ENCODE data around the gene BRF1.

Gene BRF1

DNA sequence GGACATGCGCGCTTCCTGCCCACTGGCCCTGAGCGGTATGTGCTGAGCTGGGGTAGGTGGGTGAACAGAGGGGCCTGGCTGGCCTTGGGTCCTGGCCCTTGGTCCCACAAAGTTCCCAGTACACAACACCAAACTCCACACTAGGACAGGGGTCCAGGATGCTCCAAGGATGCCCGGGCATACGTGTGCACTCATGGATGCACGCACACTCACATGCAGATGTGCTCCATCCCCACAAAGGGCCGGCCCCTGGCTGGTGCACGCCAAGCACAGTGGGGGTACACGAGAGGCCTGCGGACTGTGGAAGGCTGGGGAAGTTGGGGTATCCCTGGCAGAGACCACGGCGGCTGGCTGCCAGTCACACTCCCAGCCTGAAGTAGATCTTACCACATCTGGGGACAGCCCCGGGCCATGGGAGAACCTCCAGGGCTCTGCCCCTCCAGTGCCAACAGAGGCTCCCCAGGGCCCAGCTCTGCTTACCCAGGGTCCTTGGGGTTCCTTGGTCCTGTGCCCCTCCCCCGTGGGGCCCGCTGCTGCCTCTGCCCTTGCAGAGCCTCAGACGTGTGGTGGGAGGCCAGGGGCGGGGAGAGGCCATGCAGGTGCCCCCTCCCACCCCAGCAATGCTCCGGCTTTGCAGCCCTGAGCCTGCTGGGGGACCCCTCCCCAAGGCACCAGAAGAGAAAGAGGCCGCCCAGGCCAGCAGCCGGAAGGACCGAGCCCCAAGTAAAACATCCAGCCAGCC is 95.7 kb downstream of the BRF1 start:
- TF ChIP-seq GATA2 (IDR thresholded peaks at IDR 0.05; ENCODE audit: low read depth, low read length): no peak
- no peak for TF ChIP-seq GATA3 (IDR thresholded peaks at IDR 0.05; ENCODE audit: low read depth, low read length)

DNA sequence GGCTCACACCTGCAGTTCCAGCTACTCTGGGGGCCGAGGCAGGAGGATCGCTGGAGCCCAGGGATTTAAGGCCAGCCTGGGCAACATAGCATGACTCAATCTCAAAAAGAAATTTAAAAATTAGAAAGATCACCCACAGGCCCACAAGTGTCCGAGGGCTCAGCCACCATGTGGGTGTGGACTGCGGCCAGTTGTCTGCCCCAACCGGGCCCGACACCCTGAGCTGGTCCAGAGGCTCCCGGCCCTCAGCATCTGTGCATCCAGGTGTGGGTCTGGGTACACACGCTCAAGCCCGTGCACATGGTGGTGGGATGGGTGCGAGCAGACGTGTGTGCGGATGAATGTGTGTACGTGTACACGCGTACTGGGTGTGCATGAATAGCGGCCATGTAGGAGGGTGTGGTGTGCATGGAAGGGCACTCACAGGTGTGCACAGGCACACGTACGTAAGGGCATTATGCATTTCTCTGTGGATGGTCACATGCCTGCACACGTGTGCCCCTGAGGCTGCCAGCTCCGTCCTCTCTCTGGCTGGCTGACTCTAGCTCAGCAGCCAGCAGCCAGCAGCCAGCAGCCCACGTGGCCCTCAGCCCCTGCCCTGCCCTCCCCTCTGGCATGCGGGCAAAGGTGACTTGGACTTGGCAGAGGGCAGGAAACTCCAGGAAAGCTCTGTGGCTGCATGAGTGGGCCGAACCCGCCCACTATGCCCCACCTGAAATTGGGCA is 96.4 kb downstream of the BRF1 start:
- TF ChIP-seq GATA3 (IDR thresholded peaks at IDR 0.05; ENCODE audit: low read depth, low read length) (no peak), GATA2 (IDR thresholded peaks at IDR 0.05; ENCODE audit: low read depth, low read length) (no peak)

DNA sequence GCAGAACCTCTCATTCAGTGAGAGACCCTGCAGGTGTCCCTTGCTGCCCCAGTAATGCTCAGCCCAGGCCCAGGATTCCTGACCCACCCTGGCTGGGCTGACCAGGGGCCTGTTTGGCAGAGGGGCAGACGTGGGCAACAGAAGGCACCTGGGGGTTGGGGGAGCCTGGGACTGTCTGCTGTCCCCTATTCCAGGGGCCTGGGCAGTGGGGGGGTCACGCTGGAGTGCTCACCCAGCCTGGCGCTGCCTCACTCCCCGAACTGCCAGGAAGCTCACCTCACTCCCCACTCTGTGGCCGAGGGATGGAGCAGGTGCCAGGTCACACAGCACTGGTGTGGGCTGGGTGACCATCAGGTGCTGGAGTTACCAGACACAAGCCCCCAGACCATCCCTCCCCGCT is 97.1 kb downstream of the BRF1 start:
- TF ChIP-seq GATA3 (IDR thresholded peaks at IDR 0.05; ENCODE audit: low read depth, low read length) (no peak), GATA2 (IDR thresholded peaks at IDR 0.05; ENCODE audit: low read depth, low read length) (no peak)

DNA sequence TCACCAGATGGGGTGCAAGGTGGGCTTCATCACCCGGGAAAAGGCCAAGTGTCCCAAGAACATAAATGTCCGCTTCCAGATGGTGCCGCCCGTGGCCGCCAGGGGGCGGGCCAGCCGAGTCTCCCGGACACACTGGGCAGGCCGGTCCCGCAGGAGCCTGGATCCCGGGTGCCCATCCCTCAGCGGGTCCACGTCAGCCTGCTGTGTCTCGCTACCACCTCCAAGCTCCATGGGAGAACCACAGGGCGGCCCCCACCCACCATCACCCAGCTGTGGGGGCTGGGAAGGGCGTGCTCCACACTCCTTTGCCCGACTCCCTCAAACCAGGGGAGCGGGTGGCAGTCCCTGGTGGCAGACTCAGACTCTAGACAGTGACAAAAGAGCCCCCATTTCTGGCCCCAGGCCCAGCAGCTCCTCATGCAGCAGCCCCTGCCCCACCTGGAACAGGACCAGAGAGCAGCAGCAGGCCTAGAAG is 97.7 kb downstream of the BRF1 start:
- TF ChIP-seq GATA3 (IDR thresholded peaks at IDR 0.05; ENCODE audit: low read depth, low read length) (no peak), GATA2 (IDR thresholded peaks at IDR 0.05; ENCODE audit: low read depth, low read length) (no peak)

DNA sequence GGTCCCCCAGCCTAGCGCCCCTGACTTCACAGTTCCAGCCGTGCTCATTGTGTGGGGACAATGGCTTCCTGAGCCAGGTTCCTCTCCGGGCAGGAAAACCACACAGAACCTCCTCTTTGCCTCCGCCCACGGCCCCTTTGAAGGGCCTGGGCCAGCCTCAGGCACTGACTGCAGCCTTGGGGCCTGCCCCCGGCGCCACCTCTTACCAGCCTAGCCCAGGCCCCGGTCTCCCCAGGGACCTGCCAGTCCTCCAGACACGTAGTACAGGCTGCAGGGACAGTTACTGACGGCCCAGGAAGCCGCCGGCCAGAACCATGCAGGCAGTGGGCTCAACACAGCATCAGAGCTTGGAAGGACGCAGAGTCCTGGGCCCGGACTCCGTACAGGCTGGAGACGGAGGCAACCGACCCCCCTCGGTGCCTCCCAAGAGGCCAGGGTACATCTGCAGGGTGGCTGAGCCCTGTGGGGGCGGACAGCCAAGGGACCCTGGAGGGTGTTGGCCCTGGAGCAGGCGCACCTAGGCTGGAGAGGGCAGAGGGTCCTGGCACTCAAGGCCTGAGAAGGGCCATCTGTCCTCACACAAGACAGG is 98.8 kb downstream of the BRF1 start:
- TF ChIP-seq GATA2 (IDR thresholded peaks at IDR 0.05; ENCODE audit: low read depth, low read length) (no peak), GATA3 (IDR thresholded peaks at IDR 0.05; ENCODE audit: low read depth, low read length) (no peak)

DNA sequence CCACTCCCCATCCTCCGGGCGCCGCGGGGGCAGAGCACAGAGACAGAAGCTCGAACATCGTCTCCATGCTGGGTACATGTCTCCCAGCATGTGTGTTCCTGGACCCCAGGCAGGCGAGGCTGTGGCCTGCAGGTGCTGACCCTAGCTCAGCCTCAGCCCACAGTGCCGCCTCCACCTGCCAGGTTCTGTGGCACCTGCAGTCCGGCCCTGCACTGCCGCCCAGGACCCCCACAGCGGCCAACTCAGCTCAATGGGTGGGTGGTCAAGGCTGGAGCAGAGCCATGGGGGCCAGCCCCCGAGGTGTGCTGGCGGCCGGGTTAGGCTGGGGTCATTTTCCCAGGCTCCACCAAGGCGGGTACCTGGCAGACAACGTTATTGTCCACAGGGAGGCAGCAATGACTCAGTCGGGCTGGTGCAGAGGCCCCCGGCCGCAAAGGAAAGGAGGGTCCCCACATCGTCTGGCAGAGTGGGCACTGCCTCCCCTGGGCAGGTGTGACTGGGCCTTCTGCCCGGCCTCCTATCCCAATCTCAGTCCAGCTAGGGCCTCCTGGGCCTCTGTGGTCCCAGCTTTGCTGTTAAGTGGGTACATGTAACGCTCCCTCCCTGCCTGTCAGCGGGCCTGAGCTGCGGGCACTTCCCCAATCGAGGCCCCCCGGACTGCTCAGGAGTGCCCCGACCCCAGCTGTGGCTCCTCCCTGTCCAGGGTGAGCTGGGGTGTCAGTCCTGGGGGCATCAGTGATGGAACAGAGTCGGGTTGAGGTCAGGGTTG is 99.5 kb downstream of the BRF1 start:
- TF ChIP-seq GATA3 (IDR thresholded peaks at IDR 0.05; ENCODE audit: low read depth, low read length) (no peak), GATA2 (IDR thresholded peaks at IDR 0.05; ENCODE audit: low read depth, low read length) (no peak)

DNA sequence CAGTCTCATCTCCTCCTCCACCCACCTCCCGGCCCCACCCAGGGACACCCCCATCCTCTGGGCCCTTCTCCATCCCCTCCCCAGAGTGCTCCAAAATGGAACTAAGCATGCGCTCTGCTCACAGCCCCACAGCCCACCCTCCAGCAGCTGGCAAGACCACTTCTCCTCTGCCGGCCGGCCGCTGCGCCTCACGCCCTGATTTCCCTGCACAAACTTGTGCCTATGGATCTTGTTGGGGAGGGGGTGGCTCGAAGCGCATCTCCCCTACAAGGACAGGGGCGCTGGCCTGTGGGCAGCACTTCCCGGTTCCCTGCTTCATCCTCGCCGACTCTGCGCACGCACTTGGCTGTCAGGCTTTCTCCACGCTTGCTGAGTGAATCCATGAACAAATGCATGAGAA is 100.2 kb downstream of the BRF1 start:
- TF ChIP-seq GATA2 (IDR thresholded peaks at IDR 0.05; ENCODE audit: low read depth, low read length) (no peak), GATA3 (IDR thresholded peaks at IDR 0.05; ENCODE audit: low read depth, low read length) (no peak)

DNA sequence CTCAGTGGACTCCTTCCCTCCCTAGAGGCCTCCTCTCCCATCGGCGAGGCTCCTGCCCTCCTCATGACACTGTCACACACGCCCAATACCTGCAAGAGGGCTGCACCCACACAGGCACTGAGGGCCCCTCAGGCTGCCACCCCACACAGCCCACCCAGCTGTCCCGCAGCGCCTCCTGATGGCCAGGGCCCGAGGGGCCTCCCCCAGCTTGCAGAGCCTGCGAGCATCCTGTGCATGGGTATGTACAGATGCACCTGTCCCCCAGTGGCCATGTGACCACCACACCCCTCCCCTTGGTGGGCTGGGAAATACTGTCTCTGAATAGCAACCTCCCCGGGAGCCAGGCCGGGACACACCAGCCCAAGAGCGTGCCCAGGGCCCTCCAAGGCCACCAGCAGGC is 100.7 kb downstream of the BRF1 start:
- TF ChIP-seq GATA2 (IDR thresholded peaks at IDR 0.05; ENCODE audit: low read depth, low read length) (no peak), GATA3 (IDR thresholded peaks at IDR 0.05; ENCODE audit: low read depth, low read length) (no peak)

DNA sequence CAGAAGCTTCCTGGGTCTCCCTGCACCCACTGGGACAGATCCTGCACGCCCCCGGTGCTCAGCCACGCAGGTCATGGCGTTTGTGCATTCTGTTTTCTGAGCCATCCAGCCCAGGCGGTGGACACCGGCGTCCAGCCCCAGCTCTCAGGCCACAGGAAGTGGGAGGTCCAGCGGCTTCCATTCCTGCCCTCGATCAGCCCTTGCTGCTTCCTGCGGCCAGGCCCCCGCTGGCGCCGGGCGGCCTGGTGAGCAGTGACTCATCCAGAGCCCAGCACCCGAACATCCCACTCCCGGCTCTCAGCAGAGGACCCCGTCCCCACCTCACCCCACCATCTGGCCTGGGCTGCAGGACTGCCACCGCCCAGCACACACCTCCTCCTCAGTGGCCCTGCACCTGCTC is 101.7 kb downstream of the BRF1 start:
- TF ChIP-seq GATA3 (IDR thresholded peaks at IDR 0.05; ENCODE audit: low read depth, low read length) (no peak), GATA2 (IDR thresholded peaks at IDR 0.05; ENCODE audit: low read depth, low read length) (no peak)

DNA sequence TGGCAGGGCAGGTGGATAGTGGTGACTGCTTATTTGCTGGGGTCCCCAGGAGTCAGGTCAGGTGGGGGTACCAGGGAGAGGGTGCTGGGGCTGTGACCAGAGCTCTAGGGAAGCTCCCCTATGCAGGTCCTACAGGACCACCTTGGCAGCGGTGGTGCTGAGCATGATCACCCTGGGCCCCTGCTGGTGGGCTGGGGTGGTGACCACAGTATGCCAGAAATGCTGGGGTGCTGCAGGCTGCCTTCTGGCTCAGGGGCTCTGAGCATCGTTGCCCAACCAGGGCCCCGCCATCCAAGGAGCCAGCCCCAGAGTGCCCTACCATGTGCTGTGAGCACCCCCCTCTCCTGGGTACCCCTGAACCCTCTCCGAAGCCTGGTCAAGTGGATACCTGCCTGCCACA is 102.2 kb downstream of the BRF1 start:
- no peak for TF ChIP-seq GATA3 (IDR thresholded peaks at IDR 0.05; ENCODE audit: low read depth, low read length)
- TF ChIP-seq GATA2 (IDR thresholded peaks at IDR 0.05; ENCODE audit: low read depth, low read length): no peak

DNA sequence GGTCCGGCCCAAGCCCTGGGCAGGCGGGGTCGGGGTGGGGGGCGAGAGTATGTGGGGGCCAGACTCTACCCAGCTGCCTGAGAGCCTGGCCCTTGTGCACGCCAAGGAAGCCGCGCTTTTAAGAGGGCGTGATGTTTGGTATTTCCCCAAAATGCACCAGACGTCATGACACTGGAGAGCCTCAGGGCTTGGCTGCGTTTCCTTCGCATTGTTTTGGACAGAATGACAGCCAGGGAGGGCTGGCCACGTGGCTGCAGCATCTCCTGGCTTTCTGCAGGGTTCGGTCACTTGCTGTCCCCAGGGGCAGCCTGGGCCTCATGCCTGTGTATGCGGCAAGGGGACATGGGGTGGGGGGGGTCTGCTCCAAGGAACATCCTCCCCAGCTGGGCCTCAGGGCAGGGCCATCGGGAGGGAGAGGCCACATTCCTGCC is 103.6 kb downstream of the BRF1 start:
- TF ChIP-seq GATA2 (IDR thresholded peaks at IDR 0.05; ENCODE audit: low read depth, low read length): no peak
- no peak for TF ChIP-seq GATA3 (IDR thresholded peaks at IDR 0.05; ENCODE audit: low read depth, low read length)

DNA sequence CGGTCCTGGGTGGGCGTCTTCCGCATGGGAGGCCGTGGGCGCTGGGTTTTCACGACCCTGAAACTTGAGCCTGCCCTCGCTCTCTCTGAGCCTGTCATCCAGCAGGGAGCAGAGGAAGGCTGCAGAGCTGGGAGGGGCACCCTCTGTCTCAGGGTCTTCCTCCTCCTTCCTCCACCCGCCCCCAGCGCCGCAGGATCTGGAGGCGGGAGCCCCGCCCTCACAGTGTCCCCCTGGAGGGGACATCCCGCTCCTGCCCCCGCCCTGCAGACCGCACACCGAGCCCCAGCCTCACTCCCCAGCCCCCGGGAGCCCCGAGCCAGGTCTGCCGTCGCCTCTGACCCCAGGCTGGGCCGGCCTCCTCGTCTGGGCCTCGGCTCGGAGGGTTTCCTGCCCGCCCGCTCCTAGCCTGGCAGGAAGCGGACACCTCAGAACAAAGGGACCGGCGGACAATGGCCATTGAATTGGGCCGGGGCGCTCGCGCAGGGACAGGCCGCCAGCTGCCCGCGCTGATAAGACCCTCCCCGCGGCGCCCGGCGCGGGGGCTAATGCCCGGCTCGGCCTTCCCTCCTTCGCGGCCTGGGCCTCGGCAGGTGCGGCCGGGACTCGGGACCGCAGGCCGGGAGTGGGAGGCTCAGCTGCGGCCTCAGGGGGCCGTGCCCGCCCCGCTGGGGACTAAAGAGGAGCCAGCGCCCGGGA is 104.4 kb downstream of the BRF1 start:
- no peak for TF ChIP-seq GATA3 (IDR thresholded peaks at IDR 0.05; ENCODE audit: low read depth, low read length)
- no peak for TF ChIP-seq GATA2 (IDR thresholded peaks at IDR 0.05; ENCODE audit: low read depth, low read length)

DNA sequence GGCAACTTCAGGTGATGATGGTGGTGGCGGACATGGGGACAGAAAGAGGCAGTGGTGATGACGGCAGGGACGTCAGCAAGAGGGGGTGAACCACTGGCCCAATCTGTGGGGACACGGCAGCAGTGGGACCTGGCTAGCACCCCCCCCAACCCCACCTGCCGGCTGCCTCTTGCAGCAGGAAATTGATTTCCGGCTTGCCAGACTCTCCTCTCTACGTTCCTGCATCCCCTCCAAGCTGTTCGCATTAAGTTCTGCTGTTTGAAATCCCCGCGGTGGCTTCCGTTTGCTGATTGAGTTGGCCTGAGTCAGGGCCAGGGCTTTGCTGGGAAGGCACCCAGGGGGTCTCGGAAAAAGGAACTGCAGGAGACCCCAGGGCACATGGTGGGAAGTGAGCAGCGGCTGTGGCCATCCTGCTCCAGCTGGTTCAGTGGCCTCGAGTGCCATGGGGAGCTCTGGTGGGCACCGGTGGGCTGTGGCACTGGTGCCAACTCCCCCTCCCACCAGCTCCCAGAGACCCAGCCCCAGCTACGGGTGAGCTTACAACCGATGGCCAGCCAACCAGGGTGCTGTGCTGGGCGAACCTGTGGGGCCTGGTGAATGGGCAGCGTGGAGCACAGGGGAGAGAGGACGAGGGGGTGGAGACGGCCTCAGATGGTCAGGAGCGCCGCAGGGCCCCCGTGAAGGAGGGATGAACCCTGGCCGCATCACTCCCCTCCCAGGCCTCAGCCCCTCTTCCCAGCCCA is 105.1 kb downstream of the BRF1 start:
- no peak for TF ChIP-seq GATA2 (IDR thresholded peaks at IDR 0.05; ENCODE audit: low read depth, low read length)
- TF ChIP-seq GATA3 (IDR thresholded peaks at IDR 0.05; ENCODE audit: low read depth, low read length): no peak

Data from SH-SY5Y (cell line).